Esophagus squamous epithelium (tissue), 4 donors: ENCODE data around the gene CACNA2D2.
A peak's percentile ranks its signal among the peaks of the same experiment; 100 is the strongest.

Experiments
- CTCF ChIP-seq, 6 experiments: fragments of 450-650 bp in 4 of 6; fragments of 200-600 bp in 2 of 6; sonication (generic) in 2 of 6; IDR thresholded peaks; one replicate each; pipeline ENCODE4 v1.5.1; 2016 to 2019; ENCODE audit warnings: antibody characterized with exemption in 6 of 6, mild to moderate bottlenecking in 4 of 6, moderate library complexity in 4 of 6
- POLR2A ChIP-seq, 4 donors: fragments of 450-650 bp; IDR thresholded peaks; one replicate each; pipeline ENCODE4 v1.6.1; 2017; ENCODE audit warnings: antibody characterized with exemption in 4 of 4, mild to moderate bottlenecking in 4 of 4, moderate library complexity in 3 of 4

DNA sequence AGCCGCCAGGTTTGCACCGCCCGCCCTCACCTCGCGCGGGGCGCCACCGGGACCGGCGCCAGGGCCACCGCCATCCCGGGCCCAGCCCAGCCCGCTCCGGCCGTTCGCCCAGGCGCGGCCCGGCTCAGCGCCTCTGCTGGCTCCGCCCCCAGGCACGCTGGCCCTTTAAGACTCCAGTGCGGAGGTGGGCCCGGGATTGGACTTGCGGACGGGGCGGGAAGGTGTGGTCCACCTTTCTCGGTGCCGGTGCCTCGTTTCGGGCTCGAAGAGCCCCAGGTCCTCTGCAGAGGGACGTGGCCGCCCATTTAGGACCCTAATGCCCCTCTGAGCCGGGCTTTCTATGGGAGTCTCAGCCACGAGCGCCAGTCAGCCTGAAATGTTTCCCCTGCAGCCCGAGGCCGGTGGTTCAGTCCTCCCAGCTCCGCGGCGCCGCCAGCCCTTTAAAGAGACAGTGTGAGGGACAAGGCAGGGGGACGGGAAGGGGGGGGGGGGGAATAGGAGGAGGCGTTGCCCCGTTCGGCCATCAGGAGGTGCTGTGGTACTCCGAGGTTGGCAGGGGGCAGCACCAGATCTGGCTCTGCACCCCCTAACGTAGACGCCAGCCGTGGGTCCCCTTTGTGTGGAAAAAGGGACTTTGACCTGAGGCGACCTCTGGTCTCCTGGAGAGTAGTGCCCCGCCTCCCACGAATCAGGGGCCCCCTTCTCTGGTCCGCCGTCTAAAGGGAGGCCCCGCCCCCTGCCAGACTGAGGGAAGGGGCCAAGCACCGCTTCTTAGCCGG is 181.9 kb downstream of the CACNA2D2 start:
- TF ChIP-seq POLR2A (IDR thresholded peaks at IDR 0.05), result peak in 2 of 4 donors; percentile 50 to 61
- TF ChIP-seq CTCF (IDR thresholded peaks at IDR 0.05), result peak; percentile 20 to 53 (median 28)
